HUES64 (cell line): ENCODE results near the gene MTMR4.

Source experiments
- H3K27ac ChIP-seq: 2 replicates; pipeline ENCODE4 v1.7.0; 2013; ENCODE audit warnings: low read depth, low read length, inconsistent platforms
- H3K27me3 ChIP-seq: 2 replicates; pipeline ENCODE4 v1.6.1; 2013; ENCODE audit warnings: mild to moderate bottlenecking, low read length; ENCODE audit not compliant: insufficient read depth
- H3K36me3 ChIP-seq: 2 replicates; pipeline ENCODE4 v1.6.1; 2013; ENCODE audit warnings: mild to moderate bottlenecking, low read length; ENCODE audit not compliant: insufficient read depth
- H3K4me1 ChIP-seq: 2 replicates; pipeline ENCODE4 v1.6.1; 2013; ENCODE audit warnings: mild to moderate bottlenecking, low read length, moderate library complexity; ENCODE audit not compliant: insufficient read depth
- H3K4me3 ChIP-seq: 2 replicates; pipeline ENCODE4 v1.5.1; 2013; ENCODE audit warnings: mild to moderate bottlenecking, low read length, moderate library complexity
- H3K9ac ChIP-seq: 2 replicates; pipeline ENCODE4 v1.6.1; 2013; ENCODE audit warnings: mild to moderate bottlenecking, low read depth, low read length
- H3K9me3 ChIP-seq: 2 replicates; pipeline ENCODE4 v1.6.1; 2013; ENCODE audit warnings: low read depth, low read length; ENCODE audit not compliant: insufficient read depth
- WGBS: fragments of 150-250, 120-280 bp; methylation state at CpG from one replicate; pipeline ENCODE4 v1.1.7; 2013; ENCODE audit warnings: missing lambda C conversion rate; 5-methylcytosine and 5-hydroxymethylcytosine counted together

The MTMR4 gene

DNA sequence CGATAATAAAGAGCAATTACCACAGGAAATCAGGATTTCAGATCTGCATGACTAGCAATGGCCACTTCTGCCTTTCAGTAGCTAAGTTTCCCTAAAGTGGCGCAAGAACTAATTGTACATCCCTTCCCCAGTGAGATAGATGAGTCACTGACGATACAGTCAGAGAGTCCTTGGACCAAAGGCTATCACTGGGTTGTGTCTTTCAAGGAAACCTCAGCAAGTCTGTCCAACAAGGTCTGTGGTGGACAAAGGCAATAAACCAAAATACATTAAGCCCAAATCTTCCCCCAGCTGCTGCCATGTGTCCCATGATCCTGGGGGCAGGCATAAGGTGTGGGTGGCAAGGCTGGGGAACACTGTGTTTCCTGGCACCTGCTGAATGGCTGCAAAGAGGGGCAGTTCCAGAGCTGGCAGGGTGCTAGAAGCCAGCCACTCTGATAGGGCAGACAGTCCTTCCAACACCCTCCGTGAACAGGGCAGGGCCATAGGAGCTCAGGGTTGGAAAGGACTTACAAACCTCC lies 20.5 kb upstream of the MTMR4 start:
- Histone ChIP-seq H3K4me3 (no peak overlapping the region), H3K27ac (no peak overlapping the region), H3K27me3 (peaks cover 19% of the 10 kb centered on the region), H3K4me1 (peaks cover 16% of the 10 kb centered on the region), H3K9ac (no peak overlapping the region), H3K36me3 (no peaks in the 10 kb centered on the region), H3K9me3 (no peaks in the 10 kb centered on the region)
- 91% methylated on average over 4 of the region's 4 CpGs for WGBS

DNA sequence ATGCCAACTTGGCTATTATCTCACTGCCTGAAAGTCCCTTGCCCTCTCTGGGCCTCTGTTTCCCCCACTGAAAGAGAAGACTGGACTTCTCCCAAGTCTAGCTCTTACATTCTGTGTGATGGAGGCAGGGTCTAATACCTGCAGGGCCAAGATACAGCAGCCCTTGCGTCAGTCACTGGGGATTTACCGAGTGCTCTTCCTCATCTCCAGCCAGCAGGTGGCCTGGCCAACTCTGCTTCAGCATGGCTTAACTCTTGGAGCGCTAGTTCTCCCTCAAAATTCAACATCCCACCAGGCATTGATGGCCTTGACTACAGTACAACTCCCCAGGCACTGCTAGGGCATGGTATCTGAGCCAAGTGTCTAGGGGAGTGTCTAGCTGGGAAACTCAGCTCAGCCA lies 19.9 kb upstream of the MTMR4 start:
- no peak overlapping the region for H3K4me3 ChIP-seq
- peaks cover 19% of the 10 kb centered on the region for H3K27me3 ChIP-seq
- H3K4me1 ChIP-seq, result peaks cover 16% of the 10 kb centered on the region
- no peaks in the 10 kb centered on the region for H3K36me3 ChIP-seq
- no peak overlapping the region for H3K27ac ChIP-seq
- H3K9me3 ChIP-seq, result no peaks in the 10 kb centered on the region
- H3K9ac ChIP-seq, result no peak overlapping the region
- 58% methylated on average over 3 of the region's 3 CpGs for WGBS

DNA sequence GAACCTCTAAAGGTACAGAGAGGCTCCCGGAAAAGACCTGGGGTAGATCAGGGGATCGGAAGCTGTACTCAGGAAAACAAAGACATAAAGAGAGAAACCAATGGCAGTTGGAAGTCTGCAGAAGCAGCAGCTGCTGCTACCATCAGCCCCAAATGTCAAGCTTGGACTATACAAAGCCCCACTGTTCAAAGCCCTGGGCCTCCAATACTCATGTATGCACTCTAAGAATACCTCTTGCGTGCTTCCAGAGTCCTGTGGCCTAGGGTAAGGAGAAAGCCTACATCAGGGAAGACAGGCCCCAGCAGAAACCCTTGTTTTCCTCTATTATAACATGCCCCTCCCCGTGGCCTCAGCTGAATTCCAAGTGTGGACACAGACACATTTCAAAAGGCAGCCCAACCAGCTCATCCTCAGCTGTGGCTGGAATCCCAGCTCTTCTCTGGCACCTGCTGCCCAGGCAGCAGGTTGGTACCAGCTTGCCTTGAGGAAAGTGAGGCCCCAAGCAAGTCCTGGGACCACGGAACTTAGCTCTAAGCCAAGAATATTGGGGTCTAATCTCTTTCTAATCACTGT lies 19.3 kb upstream of the MTMR4 start:
- Histone ChIP-seq H3K9ac (no peak overlapping the region), H3K9me3 (no peaks in the 10 kb centered on the region), H3K27me3 (peaks cover 19% of the 10 kb centered on the region), H3K4me3 (no peak overlapping the region), H3K36me3 (no peaks in the 10 kb centered on the region), H3K4me1 (peaks cover 16% of the 10 kb centered on the region), H3K27ac (no peak overlapping the region)
- WGBS, result 95% methylated on average over 5 of the region's 5 CpGs

DNA sequence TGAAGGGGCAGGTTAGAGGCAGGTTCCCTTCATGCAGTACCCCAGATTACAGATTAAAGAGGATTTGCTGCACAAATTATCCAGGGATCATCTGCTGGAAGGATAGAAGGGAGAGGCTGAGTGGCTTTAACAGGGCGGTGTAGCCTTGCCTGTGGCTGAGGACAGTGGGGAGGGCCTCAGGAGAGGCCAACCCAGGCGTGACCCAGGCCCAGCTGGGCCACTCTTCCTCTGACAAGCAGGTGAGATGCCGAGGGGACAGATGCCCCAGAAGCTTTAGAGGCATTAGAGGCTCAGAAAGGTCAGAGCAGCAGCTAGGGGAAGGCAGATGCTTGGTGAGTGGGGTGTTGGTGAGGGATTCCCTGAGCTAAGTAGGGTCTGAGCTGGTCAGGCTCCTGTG lies 18.1 kb upstream of the MTMR4 start:
- no peaks in the 10 kb centered on the region for H3K9me3 ChIP-seq
- no peaks in the 10 kb centered on the region for H3K36me3 ChIP-seq
- H3K27ac ChIP-seq, result no peak overlapping the region
- 76% methylated on average over 3 of the region's 3 CpGs for WGBS
- peaks cover 16% of the 10 kb centered on the region for H3K4me1 ChIP-seq
- H3K9ac ChIP-seq, result no peak overlapping the region
- peaks cover 19% of the 10 kb centered on the region for H3K27me3 ChIP-seq
- peak overlapping the region; percentile 70 for H3K4me3 ChIP-seq

DNA sequence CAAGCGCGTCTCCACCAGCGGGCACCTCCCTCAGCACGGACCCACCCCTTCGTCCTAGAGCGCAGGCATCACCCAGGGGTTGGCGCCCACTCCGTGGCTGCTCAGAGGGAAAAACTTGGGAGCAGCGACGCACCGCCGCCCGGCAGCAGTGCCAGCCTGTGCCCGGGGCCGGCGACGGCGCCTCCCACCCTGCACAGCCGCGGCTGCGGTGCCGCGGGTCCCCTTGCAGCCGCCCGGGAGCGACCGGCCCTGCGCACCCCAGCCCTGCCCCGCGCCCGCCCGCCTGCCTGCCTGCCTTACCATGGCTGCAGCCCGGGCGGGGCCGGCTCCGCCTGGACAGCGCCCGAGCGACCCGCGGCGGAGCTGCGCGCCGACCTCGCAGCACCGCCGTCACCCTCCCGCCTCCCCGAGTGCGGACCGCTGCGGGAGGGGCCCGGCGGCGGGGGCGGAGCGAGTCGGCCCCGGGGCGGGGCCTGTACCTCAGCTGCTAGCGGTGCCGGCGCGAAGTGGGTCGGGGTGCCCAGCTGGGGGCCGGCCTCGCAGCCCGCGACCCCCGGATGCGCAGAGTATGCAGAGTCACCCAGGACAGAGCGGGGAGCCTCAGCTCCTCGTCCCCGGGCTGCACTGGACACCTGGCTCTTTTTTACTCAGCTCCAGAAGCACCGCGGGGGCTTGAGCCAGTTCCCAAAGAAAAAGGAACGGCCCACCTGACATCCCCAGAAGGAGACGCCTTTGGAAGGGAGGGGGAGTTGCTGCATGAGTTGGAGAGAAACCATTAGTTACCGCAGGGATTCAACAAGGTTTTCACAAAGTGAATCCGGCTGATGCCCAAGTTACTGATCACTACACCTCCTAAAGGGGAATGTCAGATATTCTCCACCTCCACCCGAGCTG lies 17.5 kb upstream of the MTMR4 start:
- Histone ChIP-seq H3K9me3 (no peaks in the 10 kb centered on the region), H3K9ac (peak overlapping the region; percentile 32; the same call in 1 of the 2 replicates), H3K4me3 (peak overlapping the region; percentile 70), H3K27me3 (peaks cover 19% of the 10 kb centered on the region), H3K36me3 (no peaks in the 10 kb centered on the region), H3K27ac (no peak overlapping the region), H3K4me1 (peaks cover 16% of the 10 kb centered on the region)
- WGBS, result under 1% methylated on average over 80 of the region's 82 CpGs

DNA sequence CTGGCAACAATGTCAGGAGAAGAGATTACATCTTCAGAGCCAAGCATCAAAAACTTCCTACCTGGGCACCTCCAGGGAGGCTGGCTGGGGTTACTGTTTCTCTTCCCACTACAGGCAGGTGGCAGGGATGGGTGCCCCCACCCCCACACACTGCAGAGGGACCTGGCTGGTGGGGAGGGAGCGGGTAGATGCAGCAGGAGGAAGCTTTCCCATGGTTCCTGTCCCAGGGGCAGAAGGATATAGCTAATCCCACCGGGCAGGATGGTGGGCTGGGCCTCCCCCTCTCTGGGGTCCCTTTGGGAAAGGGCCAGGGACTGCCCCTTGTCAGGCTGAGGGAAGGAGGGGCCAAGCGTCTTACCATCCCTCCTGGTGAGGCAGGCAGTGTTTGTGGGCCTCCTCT lies 16.7 kb upstream of the MTMR4 start:
- Histone ChIP-seq H3K4me1 (peaks cover 16% of the 10 kb centered on the region), H3K4me3 (peak overlapping the region; percentile 70), H3K9ac (no peak overlapping the region), H3K36me3 (no peaks in the 10 kb centered on the region), H3K27me3 (peaks cover 19% of the 10 kb centered on the region), H3K9me3 (no peaks in the 10 kb centered on the region), H3K27ac (no peak overlapping the region)
- WGBS, result 27% methylated on average over 3 of the region's 3 CpGs

DNA sequence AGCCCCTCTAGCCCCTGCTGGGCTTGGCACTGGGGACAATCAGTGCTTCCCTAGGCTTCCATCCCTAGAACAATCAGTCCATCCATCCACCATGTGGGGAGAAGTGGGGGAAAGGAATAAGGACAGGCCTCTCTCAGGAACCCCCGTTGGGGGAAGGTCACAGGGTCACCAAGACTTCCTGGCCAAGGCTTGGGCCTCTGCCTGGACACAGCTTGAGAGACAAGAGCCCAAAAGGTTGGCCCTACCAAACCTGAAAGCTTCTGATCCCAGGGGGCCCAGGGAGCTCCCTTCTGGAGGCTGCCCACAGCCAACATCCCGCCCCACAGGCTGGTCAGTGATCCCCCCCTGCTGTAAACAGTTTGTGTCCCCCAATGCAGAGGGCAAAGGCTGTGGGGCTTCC lies 16.2 kb upstream of the MTMR4 start:
- Histone ChIP-seq H3K27me3 (peaks cover 19% of the 10 kb centered on the region), H3K9me3 (no peaks in the 10 kb centered on the region), H3K4me3 (0 out of 2 replicates have a peak overlapping the region, but pooled peaks have one; percentile 70), H3K27ac (no peak overlapping the region), H3K9ac (no peak overlapping the region), H3K4me1 (peaks cover 14% of the 10 kb centered on the region), H3K36me3 (no peaks in the 10 kb centered on the region)
- 85% methylated on average over 2 of the region's 2 CpGs for WGBS

DNA sequence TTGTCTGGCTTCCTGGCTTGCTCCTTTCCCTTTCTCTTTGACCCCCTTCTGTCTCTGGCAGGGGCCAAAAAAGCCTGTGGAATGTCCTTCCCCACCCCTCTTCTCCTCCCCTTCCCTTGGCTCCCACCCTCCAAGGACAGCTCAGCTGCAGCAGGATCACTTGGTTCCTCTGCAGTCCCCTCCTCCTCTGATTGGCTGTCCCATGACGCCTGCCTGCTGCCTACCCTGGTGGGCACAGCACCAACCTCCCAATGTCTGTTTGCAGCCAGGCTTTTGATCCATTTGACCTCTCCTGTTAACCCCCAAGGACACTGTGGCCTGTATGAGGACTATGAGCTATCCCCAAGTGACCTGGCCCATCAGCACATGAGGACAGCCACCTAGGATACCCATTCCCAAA lies 14.8 kb upstream of the MTMR4 start:
- 31% methylated on average over 1 of the region's 1 CpG for WGBS
- H3K9me3 ChIP-seq, result no peaks in the 10 kb centered on the region
- peaks cover 9% of the 10 kb centered on the region for H3K4me1 ChIP-seq
- H3K4me3 ChIP-seq, result no peak overlapping the region
- H3K36me3 ChIP-seq, result no peaks in the 10 kb centered on the region
- H3K9ac ChIP-seq, result no peak overlapping the region
- H3K27me3 ChIP-seq, result peaks cover 19% of the 10 kb centered on the region
- no peak overlapping the region for H3K27ac ChIP-seq

DNA sequence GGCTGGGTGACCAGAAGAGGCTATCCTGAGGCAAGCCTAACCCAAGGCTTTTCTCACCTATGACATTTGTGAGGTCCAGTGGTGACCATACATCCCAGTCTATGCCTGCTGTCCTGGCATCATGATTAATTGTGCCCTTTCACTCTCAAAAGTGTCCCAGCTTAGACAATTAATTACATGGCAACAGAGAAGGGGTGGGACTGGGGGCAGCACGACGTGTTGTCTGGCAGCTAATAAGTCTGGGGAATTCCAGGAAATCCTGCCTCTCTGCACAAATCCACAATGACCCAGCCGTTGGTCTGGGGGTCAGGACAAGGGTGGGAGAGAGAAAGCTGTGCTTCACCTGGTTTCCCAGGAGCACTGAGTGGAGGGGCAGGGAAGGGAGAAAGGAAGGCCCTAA lies 14.0 kb upstream of the MTMR4 start:
- Histone ChIP-seq H3K27ac (no peak overlapping the region), H3K9ac (no peak overlapping the region), H3K4me3 (no peak overlapping the region)

DNA sequence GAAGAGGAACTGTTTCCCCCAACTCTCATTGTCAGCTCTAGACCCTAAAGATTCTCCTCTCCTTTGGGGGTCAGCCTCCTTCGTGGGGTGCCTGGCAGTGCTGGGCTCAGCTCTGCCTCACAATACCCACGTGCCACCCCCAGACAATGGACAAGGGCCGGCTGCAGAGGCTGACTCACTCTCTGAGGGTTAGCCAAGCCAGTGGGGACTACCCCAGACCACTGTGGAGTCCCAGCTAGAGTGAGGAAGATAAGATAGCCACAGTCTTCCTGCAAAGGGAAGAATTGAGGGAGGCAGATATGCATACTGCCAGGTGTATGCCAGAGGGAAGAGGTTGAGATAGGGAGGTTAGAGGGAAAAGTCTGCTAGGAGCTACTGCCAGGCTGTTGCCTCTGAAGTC lies 13.5 kb upstream of the MTMR4 start:
- 53% methylated on average over 3 of the region's 3 CpGs for WGBS
- Histone ChIP-seq H3K4me1 (peaks cover 5% of the 10 kb centered on the region), H3K9me3 (no peaks in the 10 kb centered on the region), H3K27me3 (peaks cover 12% of the 10 kb centered on the region), H3K4me3 (no peak overlapping the region), H3K9ac (no peak overlapping the region), H3K27ac (no peak overlapping the region), H3K36me3 (no peaks in the 10 kb centered on the region)

More for the DNA sequence above, 14.0 kb upstream of the MTMR4 start:
- H3K27me3 ChIP-seq, result peaks cover 14% of the 10 kb centered on the region
- no peaks in the 10 kb centered on the region for H3K36me3 ChIP-seq
- H3K4me1 ChIP-seq, result peaks cover 5% of the 10 kb centered on the region
- H3K9me3 ChIP-seq, result no peaks in the 10 kb centered on the region
- WGBS, result 71% methylated on average over 2 of the region's 3 CpGs

DNA sequence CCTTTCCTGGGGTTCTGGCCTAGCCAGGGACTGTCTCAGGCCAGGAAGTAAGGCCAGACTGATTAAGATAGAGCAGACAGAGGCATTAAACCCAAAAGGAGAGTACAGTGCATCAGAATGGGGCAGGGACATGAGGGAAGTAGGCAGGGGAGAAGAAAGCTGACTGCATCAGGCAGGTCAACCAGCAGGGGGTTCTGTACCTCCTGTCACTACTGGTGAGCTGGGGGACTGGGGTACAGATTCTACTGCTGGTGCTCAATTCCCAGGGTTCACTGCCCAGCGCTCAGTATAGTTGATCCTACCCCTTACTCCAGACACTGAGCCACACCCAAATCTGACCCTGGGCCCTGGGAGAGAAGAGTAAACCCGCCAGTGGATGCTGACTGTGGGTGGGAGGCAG lies 12.9 kb upstream of the MTMR4 start:
- Histone ChIP-seq H3K36me3 (no peaks in the 10 kb centered on the region), H3K9me3 (no peaks in the 10 kb centered on the region), H3K4me3 (no peak overlapping the region), H3K4me1 (peaks cover 5% of the 10 kb centered on the region), H3K27ac (no peak overlapping the region), H3K27me3 (peaks cover 9% of the 10 kb centered on the region), H3K9ac (no peak overlapping the region)
- WGBS, result 93% methylated on average over 2 of the region's 2 CpGs
